Left renal pelvis (tissue), 4 donors: Measurements from ENCODE around the gene MUS81. TPM values are rescaled to one million over a fixed set of nuclear protein-coding genes. Genes with fewer than 3 reads are reported as not detected.

Experiments
- DNase-seq, 4 donors: peaks; one replicate each; pipeline ENCODE4 v3.0.0-alpha.2; 2013; ENCODE audit warnings: low read depth in 4 of 4, low spot score in 3 of 4
- polyA plus RNA-seq, 4 donors: library from polyadenylated mRNA; unstranded; fragments of 120-200 nt; gene quantifications; one replicate each; pipeline ENCODE4 v1.2.1, GENCODE V29; 2013; ENCODE audit not compliant: insufficient read length in 4 of 4

The MUS81 gene
- polyA plus RNA-seq, 4 donors, result 40.5 to 64.2 (median 48.2) TPM

DNA sequence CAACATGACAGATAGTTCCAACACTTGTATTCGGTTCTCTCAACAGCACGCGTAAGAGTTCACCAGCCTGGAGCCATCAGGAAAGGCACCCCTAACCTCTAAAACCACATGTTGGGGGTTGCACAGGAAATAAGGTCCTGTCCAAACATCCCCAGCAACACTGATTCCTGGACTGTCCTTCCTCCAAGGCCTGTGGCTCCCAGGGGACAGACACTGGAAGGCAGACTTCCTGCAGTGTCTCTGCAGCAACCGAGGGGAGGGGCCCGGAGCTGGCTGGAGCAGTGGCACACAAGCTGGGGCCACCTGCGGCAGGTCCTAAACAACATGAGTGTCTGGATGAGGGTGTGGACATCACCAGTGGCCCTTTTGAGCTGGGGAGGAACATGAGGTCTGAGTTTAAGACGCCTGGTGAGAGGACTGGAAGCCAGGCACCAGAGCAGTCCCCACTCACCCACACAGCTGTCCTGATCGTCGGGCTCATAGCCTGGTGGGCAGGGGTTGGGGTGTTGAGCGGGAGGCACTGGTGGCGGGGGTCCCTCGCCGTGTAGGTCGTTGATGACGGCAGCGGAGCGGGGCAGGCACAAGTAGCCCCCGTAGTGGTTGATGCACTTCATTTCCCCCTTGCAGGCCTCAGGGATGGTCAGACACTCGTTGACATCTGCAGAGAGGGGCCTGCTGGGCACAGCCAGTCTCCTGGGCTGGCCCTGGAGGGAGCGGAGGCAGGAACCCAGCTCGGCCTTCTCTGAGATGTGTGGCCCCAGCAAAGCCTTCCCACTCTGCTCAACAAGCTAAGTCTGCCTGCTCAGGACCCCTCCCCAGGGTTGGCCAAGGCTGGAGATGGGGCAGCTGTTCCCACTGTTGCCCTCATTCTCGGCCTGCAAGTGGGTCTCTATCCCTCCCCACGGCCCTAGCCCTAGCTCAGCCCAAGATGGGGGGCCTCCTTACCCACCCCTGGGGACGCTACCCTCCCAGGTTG, 10.8 kb downstream of the MUS81 start:
- DNase-seq, result no peak

DNA sequence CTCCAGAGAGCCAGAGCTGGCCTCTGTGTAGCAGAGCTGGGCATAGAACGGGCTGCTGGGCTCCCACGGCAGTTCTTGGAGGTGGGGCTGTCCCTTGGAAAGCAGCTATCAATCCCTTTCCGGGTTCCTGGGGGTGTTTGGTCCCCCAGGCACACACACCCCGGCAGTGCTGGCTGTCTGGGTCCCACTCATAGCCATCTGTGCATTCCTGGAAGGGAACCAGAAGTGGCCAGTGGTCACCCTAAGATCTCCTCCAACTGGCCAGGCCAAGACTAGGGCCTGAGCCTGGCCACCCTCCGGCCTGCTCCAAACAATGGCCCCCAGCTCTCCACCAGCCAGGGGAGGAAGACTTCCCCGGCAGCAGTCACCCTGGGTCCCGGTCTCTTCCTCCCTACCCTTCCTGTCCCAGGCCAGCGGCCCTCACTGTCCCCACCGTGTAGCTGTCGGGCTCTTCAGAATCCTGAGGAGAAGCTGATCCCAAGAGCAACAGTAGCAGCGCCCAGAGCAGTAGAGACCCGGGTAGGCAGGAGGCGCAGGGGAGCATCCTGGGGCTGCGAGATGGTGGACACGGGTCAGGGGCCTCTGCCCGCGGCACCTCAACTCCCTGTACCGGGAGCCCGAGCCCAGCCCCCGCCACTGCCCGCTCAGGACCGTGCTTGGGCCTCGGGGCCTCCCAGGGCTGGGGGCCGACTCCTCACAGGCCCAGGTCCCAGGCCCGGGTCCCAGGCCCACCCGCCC, 11.7 kb downstream of the MUS81 start:
- DNase-seq, result no peak

DNA sequence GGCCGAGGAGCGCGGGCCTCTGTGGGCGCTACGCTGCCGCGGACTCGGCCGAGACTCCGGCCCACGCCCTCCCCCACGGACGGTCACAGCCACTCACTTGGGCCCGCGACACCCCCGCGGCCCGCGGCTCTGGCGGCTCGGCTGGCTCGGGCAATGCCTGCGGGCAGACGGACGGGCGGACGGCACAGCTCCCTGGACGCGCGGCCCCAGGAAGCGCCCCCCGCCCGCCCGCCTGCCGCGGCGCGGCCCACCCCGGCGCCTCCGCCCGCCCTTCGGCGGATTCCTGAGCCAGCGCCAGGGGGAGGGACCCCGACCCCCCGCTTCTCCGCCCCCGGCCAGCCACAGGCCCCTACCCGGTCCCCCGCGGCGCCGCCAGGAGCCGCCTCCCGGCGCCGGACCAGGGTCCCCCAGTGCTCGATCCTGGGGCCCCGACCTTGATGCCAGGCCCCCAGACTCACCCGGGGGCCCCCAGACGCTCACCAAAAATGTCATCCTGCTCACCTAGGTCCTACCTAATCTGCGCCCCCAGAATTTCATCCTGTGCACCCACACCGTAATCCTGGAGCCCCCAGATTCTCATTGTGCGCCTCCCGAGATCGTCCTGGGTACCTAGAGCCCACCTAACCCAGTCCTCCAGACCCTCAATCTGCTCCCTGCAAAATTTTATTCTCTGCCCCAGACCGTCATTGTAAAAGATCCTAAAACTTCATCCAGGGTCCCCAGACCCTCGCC, 12.5 kb downstream of the MUS81 start, which contains the start of gene EFEMP2:
Gene EFEMP2, minus strand, starts transcription at position 215 of the 732 bp plus-strand sequence. CDS start 446 bp downstream, outside the sequence.
- no peak for DNase-seq

DNA sequence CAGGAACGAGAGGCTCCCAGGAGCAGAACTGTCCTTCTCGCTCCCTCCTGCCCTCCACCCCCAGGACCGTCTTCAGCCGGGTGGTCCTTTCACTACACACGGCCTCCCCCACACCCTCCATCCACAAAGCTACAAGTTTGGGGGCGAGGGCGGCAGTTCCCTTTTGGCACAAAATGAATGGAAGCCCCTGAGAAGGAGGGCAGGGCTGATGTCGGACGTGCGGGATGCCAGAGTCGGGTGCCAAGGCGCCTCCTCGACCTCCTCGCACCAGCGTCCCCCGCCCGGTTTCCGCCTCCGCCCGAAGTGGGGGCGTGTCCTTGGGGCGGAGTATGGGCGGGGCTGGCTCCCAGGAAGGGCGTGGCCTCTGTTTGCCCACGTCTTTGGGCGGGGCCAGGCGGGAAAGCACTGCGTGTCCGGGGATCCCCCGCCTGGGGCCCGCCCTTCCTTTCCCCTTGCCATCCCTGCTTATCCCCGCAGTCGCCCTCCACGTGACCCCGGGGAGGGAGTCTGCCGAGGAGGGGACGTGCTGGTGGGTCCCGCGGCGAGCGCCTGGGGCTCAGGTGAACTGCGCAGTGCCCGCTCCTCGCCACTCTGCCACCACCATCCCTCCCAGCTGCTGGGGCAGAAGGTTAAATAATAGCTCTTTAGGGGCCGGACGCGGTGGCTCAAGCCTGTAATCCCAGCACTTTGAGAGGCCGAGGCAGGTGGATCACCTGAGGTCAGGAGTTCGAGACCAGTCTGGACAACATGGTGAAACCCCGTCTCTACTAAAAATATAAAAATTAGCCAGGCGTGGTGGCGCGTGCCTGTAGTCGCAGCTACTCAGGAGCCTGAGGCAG, 13.3 kb downstream of the MUS81 start:
- peak in 3 of 4 donors; percentile 79 to 86 (median 80) for DNase-seq

GRCh38 chr11:65879617-65880016, 19.4 kb downstream of the MUS81 start, which contains the start of gene CTSW:
TSS of gene CTSW (plus strand) at chr11:65879837. CDS start at chr11:65879855, 18 bp downstream.
- no peak for DNase-seq

- DNase-seq, result no peak
Observed at GRCh38 chr11:65880027-65880426, 19.8 kb downstream of the MUS81 start.

DNA sequence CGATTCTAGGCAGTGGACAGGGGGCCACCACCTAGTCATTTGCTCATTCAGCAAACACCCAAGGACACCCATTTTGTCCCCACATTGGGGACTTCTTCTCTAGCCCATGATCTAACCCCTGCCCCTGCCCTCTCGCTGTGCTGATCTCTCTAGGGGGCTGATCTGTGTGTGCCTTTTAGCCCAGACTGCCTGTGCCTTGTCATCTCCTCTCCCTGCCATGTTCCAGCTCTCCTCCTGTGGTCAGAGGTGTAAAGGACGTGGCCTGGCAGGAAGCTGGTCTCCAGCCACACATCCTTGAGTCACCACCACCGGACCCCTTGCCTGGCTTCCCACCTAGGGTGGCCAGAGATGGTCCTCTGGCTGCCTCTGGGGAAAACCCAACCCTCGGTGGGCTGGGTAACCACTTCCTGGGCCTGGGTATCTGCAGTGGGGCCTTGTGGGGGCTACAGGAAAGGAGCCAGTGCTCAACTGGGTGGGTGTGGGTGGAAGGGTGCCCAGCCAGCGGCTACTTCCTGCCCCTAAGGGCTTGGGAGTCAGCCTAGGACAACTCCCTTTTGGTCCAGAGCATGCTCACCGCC, 20.7 kb downstream of the MUS81 start:
- no peak for DNase-seq

- DNase-seq, result no peak
Observed at GRCh38 chr11:65882120-65883057, 22.2 kb downstream of the MUS81 start.

DNA sequence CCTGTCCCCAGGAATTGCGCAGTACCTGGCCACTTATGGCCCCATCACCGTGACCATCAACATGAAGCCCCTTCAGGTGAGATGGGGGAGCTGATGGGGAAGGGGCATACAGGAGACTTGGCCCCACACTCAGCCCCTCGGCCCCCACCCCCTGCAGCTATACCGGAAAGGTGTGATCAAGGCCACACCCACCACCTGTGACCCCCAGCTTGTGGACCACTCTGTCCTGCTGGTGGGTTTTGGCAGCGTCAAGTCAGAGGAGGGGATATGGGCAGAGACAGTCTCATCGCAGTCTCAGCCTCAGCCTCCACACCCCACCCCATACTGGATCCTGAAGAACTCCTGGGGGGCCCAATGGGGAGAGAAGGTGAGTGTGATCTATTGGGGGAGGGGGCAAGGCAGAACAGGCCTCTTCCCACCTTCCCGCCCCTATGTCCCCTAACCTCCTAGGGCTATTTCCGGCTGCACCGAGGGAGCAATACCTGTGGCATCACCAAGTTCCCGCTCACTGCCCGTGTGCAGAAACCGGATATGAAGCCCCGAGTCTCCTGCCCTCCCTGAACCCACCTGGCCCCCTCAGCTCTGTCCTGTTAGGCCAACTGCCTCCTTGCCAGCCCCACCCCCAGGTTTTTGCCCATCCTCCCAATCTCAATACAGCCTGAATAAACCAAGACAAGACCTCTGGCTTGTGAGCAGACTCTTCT, 23.0 kb downstream of the MUS81 start:
- DNase-seq, result no peak

- DNase-seq, result no peak
Observed at GRCh38 chr11:65883786-65884715, 23.8 kb downstream of the MUS81 start.

GRCh38 chr11:65884716-65885092, 24.5 kb downstream of the MUS81 start:
- DNase-seq, result no peak

GRCh38 chr11:65885231-65885630, 25.0 kb downstream of the MUS81 start:
- DNase-seq, result no peak

GRCh38 chr11:65885808-65886536, 25.7 kb downstream of the MUS81 start:
- no peak for DNase-seq

DNA sequence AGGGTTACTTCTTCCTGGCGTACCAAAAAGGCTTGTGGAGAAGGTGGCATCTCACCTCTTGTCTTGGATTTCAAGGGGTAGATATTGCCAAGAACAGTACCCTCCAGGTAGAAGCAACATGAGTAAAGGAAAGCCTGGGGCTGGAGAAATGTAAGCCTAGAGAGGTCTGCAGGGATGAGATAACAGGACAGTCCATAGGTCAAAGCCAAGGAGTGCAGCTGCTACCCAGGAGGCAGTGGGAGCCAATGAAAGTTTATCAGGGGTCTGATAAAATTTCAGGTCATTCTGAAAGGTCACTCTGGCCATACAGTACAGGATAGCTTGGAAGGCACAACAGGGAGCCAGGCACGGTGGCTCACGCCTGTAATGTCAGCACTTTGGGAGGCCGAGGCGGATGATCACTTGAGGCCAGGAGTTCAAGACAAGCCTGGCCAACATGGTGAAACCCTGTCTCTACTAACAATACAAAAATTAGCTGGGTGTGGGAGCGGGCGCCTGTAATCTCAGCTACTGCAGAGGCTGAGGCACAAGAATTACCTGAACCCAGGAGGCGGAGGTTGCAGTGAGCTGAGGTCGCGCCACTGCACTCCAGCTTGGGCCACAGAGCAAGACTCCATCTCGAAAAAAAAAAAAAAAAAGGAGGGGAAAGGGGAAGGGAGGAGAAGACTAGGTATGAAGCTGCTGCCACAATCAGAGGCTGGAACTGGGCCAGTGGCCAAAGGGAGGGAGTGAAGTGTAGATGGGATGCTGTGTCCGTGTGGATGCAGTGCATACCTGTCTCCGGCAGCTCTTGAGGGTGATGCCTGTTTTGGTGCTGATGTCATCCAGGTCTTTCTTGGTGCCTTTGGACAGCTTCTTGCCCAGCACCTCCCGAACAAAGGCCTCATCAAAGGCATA, 26.8 kb downstream of the MUS81 start:
- no peak for DNase-seq

DNA sequence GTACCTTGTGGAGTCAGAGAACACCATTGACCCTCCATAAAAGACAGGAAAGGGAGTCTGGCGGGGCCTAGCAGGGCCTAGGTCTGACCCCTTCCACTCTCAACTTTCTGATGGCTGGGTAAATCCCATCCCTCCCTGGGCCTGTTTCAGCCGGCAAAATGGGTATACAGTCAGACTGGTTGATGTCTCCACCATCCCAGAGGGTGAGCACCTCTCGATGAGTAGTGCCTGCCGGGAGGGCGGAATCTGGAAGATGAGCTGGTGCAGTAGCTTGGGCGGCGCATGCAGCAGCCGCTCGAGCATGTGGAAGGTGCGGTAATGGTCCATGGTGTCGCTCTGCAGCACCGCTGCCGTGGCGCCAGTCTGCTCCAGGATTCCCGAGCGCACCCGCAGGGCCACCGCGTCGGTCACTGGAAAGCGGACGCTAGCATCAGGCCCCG, 27.5 kb downstream of the MUS81 start:
- DNase-seq, result no peak
